A673 (cell line): ENCODE measurements around the gene SHROOM3. TPM values are rescaled to one million over a fixed set of nuclear protein-coding genes. Genes with fewer than 3 reads are reported as not detected.

ENCODE experiments used
- BruUV-seq: library from RNA; stranded (reverse); fragments of 400-500 nt; replicated peaks from 2 replicates; lab custom pipeline; 2021; lab: Mats Ljungman, UMichigan
- CTCF ChIA-PET: fragments of 300-600 bp; sonication (Branson Sonifier 250); formaldehyde crosslinking; loops from one replicate; lab custom pipeline; 2022; ENCODE audit warnings: antibody characterized with exemption; lab: Charles Lee
- POLR2A ChIA-PET: fragments of 300-600 bp; sonication (Branson Sonifier 250); formaldehyde crosslinking; loops from one replicate; lab custom pipeline; 2022; ENCODE audit warnings: antibody characterized with exemption; ENCODE audit not compliant: low non-redundant PET; lab: Charles Lee
- DNase-seq: peaks from one replicate; pipeline ENCODE4 v3.0.0-alpha.2; 2015; ENCODE audit warnings: low spot score
- H3K27ac ChIP-seq: fragments of 200-600 bp; sonication (generic); 2 replicates; pipeline ENCODE4 v1.5.1; 2016; ENCODE audit warnings: mixed run types, low read depth, mild to moderate bottlenecking, mixed read lengths, antibody characterized with exemption, low read length; ENCODE audit not compliant: poor library complexity, severe bottlenecking
- H3K27me3 ChIP-seq: fragments of 200-600 bp; sonication (generic); replicated peaks from 2 replicates; pipeline ENCODE4 v1.6.1; 2017; ENCODE audit warnings: mixed run types, low read depth, mild to moderate bottlenecking, mixed read lengths, antibody characterized with exemption, low read length; ENCODE audit not compliant: insufficient read depth, poor library complexity
- H3K36me3 ChIP-seq: fragments of 200-600 bp; sonication (generic); 2 replicates; pipeline ENCODE4 v1.6.1; 2016; ENCODE audit warnings: mixed run types, mild to moderate bottlenecking, mixed read lengths, antibody characterized with exemption, low read length; ENCODE audit not compliant: insufficient read depth, poor library complexity, severe bottlenecking
- H3K4me1 ChIP-seq: fragments of 200-600 bp; sonication (generic); 2 replicates; pipeline ENCODE4 v1.6.1; 2017; ENCODE audit warnings: mixed run types, mild to moderate bottlenecking, mixed read lengths, antibody characterized with exemption, low read length; ENCODE audit not compliant: insufficient read depth, poor library complexity, severe bottlenecking
- H3K4me3 ChIP-seq: fragments of 200-600 bp; sonication (generic); 2 replicates; pipeline ENCODE4 v1.5.1; 2016; ENCODE audit warnings: low read depth, mixed run types, mild to moderate bottlenecking, mixed read lengths, low read length; ENCODE audit not compliant: poor library complexity, severe bottlenecking
- H3K9me3 ChIP-seq: fragments of 200-600 bp; sonication (generic); 2 replicates; pipeline ENCODE4 v1.6.1; 2016; ENCODE audit warnings: mixed run types, low read depth, mild to moderate bottlenecking, mixed read lengths, antibody characterized with exemption, low read length; ENCODE audit not compliant: poor library complexity, severe bottlenecking
- EZH2 ChIP-seq: fragments of 200-600 bp; sonication (generic); IDR thresholded peaks from 2 replicates; pipeline ENCODE4 v1.6.1; 2017; ENCODE audit warnings: borderline replicate concordance, low read depth, mild to moderate bottlenecking, mixed read lengths, antibody characterized with exemption, low read length; ENCODE audit not compliant: poor library complexity, severe bottlenecking
- intact Hi-C: fragments of 100-400 bp; cut with micrococcal nuclease; formaldehyde crosslinking; loops from one replicate; pipeline ENCODE4 v1.10.0; 2022; ENCODE audit not compliant: unreplicated experiment
- total RNA-seq: library from RNA; stranded (reverse); gene quantifications from 2 replicates; pipeline ENCODE4 v1.2.3, GENCODE V29; 2021
- TF ChIP-seq, protein P1 (sequence below): fragments of 300-800, 200-600 bp; sonication (generic); conservative IDR thresholded peaks from 2 replicates; pipeline ENCODE4 v1.5.1; 2017; ENCODE audit warnings: low read depth, mild to moderate bottlenecking, antibody characterized with exemption, low read length, moderate library complexity, mixed read lengths

The SHROOM3 gene
- total RNA-seq, 1 experiment from 2014 or later, result 9.3 TPM

DNA sequence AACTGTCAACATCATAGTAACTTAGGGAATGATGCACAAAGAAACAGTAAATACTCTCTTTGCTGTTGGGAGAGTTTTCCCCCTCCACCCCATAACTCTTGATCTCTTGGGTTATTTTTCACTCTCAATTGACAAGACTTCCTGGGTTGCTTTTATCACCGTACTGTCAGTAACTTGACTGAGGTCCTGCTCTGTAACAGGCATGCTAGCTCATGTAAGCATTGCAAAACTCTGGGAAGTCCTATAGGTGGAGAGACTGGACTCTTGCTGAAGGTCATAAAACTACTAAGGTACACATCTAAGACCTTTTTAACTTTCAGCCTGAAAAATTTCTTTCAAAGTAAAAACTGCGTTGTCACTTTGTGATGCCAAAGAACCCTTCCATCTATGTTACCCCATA lies 10.9 kb downstream of the SHROOM3 start:
- Histone ChIP-seq H3K27me3 (no peaks in the 10 kb centered on the region), H3K4me3 (no peak overlapping the region), H3K4me1 (peaks cover 6% of the 10 kb centered on the region), H3K36me3 (no peaks in the 10 kb centered on the region), H3K9me3 (no peaks in the 10 kb centered on the region), H3K27ac (no peak overlapping the region)
- POLR2A ChIA-PET, result no interaction called here
- no peak for DNase-seq
- no TSS peak for BruUV-seq
- intact Hi-C loops, result no loop called here
- TF ChIP-seq EZH2, result no peak
- TF ChIP-seq, protein P1, sequence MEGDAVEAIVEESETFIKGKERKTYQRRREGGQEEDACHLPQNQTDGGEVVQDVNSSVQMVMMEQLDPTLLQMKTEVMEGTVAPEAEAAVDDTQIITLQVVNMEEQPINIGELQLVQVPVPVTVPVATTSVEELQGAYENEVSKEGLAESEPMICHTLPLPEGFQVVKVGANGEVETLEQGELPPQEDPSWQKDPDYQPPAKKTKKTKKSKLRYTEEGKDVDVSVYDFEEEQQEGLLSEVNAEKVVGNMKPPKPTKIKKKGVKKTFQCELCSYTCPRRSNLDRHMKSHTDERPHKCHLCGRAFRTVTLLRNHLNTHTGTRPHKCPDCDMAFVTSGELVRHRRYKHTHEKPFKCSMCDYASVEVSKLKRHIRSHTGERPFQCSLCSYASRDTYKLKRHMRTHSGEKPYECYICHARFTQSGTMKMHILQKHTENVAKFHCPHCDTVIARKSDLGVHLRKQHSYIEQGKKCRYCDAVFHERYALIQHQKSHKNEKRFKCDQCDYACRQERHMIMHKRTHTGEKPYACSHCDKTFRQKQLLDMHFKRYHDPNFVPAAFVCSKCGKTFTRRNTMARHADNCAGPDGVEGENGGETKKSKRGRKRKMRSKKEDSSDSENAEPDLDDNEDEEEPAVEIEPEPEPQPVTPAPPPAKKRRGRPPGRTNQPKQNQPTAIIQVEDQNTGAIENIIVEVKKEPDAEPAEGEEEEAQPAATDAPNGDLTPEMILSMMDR, result no peak
- CTCF ChIA-PET, result no interaction called here

DNA sequence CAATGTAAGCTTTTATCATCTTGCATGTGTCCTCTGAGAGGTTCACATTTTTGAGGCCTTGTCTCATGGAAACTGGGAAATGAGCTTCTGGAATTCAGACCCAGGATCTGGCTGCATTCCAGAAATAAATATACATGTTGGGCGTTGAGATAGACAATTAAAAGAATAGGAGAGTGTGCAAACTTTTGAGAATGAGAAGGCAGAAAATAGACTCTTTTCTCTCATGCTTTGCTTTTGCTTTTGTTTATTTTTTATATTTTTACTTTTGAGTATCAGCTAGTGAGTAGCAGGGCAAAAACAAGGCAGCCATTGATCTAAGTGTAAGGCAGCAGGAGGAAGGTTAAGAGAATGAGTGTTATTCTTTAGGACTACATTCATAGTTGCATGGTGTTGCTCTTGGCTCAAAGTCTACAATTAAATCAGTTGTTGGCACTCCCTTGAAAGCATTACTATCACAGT lies 12.4 kb downstream of the SHROOM3 start:
- DNase-seq, result no peak
- BruUV-seq, result no TSS peak
- Histone ChIP-seq H3K36me3 (no peaks in the 10 kb centered on the region), H3K4me1 (peaks cover 6% of the 10 kb centered on the region), H3K9me3 (no peaks in the 10 kb centered on the region), H3K4me3 (no peak overlapping the region), H3K27me3 (no peaks in the 10 kb centered on the region), H3K27ac (no peak overlapping the region)
- ChIA-PET CTCF (no interaction called here), POLR2A (no interaction called here)
- TF ChIP-seq EZH2, result no peak
- intact Hi-C loops, result no loop called here

DNA sequence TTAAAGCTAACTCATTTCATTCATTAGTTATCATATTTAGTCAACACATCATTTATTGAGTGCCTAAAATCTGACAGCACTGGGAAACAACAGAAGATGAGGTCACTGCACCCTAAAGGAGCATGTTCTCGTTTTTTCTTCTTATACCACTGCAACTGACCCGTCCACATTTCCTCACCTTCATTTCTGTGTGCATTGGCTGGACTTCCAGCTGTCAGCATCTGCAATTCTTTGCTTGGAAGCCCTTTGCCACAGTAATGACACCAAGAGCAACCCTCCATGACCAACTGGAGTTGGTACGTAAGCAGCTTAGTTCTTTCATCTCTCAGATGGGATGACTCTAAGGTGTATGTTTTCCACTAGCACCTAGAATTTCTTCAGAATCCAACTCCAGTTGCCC lies 13.2 kb downstream of the SHROOM3 start:
- ChIA-PET POLR2A (no interaction called here), CTCF (no interaction called here)
- Histone ChIP-seq H3K4me3 (no peak overlapping the region), H3K9me3 (no peaks in the 10 kb centered on the region), H3K4me1 (peaks cover 6% of the 10 kb centered on the region), H3K27ac (no peak overlapping the region), H3K36me3 (no peaks in the 10 kb centered on the region), H3K27me3 (no peaks in the 10 kb centered on the region)
- BruUV-seq, result no TSS peak
- intact Hi-C loops, result no loop called here
- TF ChIP-seq, protein P1, result no peak
- no peak for TF ChIP-seq EZH2
- no peak for DNase-seq

DNA sequence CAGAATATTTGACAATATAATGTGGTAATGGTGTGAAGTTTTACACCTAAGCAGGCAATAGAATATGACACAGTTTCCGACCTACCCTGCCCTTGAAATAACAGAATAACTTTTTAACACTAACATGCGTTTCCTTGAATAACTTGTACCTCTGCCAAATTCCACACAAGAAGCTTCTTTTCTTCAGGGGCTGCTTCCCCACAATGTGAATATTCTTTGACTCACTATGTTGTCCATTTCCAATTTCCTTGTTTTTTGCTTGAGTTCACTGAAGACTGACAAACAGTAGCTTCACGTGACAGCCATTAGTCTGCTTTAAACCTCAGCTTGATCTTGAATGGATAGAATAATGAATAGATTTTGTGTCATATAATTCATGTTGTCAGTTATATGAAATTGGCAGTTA lies 14.3 kb downstream of the SHROOM3 start:
- no peak for TF ChIP-seq EZH2
- TF ChIP-seq, protein P1, result no peak
- H3K9me3 ChIP-seq, result no peaks in the 10 kb centered on the region
- H3K27me3 ChIP-seq, result no peaks in the 10 kb centered on the region
- ChIA-PET CTCF (no interaction called here), POLR2A (no interaction called here)
- H3K4me1 ChIP-seq, result peaks cover 6% of the 10 kb centered on the region
- no TSS peak for BruUV-seq
- peak; percentile 63 for DNase-seq
- H3K27ac ChIP-seq, result peak overlapping the region; percentile 72
- H3K4me3 ChIP-seq, result no peak overlapping the region
- H3K36me3 ChIP-seq, result no peaks in the 10 kb centered on the region
- intact Hi-C loops, result no loop called here
